RCC 7860 (cell line): ENCODE measurements around the gene MAGI2.

Experiments
- DNase-seq: peaks from one replicate; pipeline ENCODE4 v3.0.0-alpha.2; 2015; ENCODE audit warnings: low spot score
- FAIRE-seq: peaks from 2 replicates; lab custom pipeline; 2012; peaks lifted over from hg19 to GRCh38; lab: Jason Lieb, UNC

The MAGI2 gene

GRCh38 chr7:78222001-78222751 lies 1231.3 kb downstream of the MAGI2 start:
- FAIRE-seq: no peak
- no peak for DNase-seq

DNA sequence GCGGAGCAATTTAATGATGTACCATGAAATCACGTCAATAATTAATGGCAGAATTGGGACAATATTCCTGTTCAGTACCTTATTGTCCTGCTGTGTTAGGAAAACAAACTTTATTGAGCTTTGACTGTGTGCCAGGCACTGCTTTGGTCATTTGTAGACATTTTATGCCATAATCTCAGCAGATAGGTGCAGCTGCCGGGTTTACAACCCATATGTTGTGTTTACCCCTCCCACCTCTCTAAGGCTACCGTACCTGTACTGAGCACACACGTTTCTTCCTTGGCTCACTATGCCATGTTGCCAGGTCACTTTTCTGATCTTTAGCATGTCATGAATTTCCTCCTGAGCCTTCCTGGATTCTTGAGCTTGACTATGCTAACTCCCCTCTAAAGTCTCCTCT lies 1232.7 kb downstream of the MAGI2 start:
- DNase-seq: no peak
- FAIRE-seq: no peak

GRCh38 chr7:78218876-78219275 lies 1234.6 kb downstream of the MAGI2 start:
- no peak for FAIRE-seq
- DNase-seq: no peak

DNA sequence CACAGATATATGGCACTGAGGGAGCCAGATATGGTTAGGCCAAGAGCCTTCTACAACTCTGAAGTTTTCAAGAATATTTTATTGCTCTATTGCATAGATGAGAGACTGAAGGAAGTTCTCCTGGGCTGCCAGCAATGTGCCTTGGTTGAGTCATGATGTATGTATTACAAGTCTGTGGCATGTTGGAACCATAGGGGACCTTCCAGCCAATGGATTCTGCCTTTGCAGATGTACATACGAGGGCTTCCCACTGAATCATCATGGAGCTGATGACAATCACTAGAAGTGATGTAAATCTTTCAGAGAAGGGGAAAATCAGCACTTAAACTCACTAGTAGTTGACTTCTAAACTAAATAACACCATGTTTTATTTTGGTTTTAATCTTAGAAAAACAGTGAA lies 1235.4 kb downstream of the MAGI2 start:
- FAIRE-seq: no peak
- DNase-seq: no peak

GRCh38 chr7:78215199-78215598 lies 1238.3 kb downstream of the MAGI2 start:
- no peak for FAIRE-seq
- no peak for DNase-seq

DNA sequence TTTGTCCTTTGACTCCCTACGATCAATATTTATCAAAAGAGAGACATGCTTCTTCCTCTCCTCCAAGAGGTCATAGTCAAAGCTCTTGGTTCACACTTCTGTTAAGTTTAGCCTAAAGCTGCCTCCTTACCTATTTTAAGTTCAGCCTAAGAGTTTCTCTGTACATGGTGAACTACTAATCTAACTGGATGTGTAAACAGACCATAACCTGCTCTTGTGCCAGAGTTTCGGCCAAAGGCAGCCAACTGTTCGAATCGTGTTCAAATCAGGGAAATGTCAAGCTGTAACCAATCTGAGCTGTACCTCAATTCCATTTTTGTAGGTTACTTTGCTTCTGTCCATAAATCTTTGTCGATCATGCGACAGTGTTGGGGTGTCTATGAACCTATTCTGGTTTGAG lies 1240.1 kb downstream of the MAGI2 start:
- no peak for FAIRE-seq

GRCh38 chr7:78212476-78213060 lies 1240.9 kb downstream of the MAGI2 start:
- DNase-seq: no peak
- no peak for FAIRE-seq

More for the DNA sequence above, 1240.1 kb downstream of the MAGI2 start:
- DNase-seq: no peak

- DNase-seq (no peak), FAIRE-seq (no peak)
These were observed 1246.2 kb downstream of the MAGI2 start for GRCh38 chr7:78207269-78207668.

DNA sequence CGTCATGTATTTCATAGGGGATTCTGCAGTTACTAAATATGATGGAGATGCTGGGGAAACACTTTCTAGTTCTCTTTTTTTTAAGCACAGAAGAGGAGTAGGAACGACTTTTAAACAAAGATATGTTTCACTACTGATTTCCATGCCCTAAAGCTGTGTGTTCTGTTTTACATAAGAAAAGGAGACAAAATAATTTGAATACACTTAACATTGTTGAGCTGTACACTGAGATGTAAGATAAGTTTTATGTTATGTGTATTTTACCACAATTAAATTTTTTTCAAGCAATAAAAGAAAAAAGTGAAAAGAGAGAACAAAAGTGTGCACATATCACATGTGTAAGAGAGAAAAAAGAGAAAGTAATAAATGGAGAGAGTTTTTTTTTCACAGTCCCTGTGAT lies 1246.7 kb downstream of the MAGI2 start:
- DNase-seq: no peak
- FAIRE-seq: no peak

DNA sequence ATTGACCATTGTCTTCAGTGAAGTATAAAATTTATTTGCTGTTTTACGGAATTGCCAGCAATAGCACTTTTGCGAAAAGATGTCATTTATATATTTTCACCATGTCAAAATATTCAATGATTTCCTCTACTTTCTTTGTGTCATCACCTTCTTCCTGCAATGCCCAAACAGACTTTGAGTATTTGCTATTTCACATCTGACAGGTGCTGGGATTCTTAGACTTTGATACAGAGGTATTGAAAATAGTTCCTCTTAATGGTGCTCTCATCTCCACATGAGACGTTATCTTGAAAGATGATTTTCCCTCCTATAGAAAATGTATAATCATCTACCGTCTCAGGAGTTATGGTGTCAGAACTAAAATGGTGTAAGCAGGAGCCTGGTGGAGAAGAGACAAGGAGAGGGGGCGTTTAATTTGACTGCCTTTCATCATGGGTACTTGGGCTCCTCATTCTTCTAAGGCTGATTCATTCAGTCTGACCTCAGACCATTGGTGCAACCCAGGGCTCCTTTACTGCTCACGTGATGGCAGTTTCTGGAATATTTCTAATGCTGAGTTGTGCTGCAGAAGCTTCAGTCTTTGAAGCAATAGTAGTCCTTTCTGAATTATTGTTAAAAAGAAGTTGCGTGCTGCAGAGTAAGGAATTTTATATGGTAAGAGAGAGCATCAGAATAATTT lies 1250.3 kb downstream of the MAGI2 start:
- no peak for FAIRE-seq
- DNase-seq: no peak

- DNase-seq (no peak), FAIRE-seq (no peak)
These were observed 1254.7 kb downstream of the MAGI2 start for GRCh38 chr7:78198756-78199155.

- DNase-seq: no peak
- no peak for FAIRE-seq
These were observed 1256.0 kb downstream of the MAGI2 start for GRCh38 chr7:78197447-78197846.

DNA sequence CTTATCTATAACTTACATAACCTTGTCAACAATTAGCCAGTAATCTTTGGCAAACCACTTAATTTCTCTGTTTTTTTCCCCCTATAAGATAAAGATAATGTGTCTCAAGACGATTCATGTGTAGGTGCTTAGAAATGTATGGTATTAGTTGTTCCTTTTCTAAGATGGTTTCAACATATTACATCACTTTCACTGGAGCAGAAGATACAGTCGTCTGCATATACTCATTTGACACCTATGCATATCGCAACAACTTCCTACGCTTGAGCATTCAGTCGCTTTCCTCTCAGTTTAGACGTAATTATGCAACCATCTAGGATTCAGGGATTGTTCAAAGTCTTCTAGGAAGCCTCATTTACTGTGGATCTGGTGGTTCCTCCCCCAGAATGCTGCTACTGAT lies 1258.2 kb downstream of the MAGI2 start:
- no peak for FAIRE-seq
- no peak for DNase-seq

- FAIRE-seq (no peak), DNase-seq (no peak)
These were observed 1258.9 kb downstream of the MAGI2 start for GRCh38 chr7:78194611-78195010.

- DNase-seq: no peak
- no peak for FAIRE-seq
These were observed 1261.9 kb downstream of the MAGI2 start for GRCh38 chr7:78191475-78192079.

DNA sequence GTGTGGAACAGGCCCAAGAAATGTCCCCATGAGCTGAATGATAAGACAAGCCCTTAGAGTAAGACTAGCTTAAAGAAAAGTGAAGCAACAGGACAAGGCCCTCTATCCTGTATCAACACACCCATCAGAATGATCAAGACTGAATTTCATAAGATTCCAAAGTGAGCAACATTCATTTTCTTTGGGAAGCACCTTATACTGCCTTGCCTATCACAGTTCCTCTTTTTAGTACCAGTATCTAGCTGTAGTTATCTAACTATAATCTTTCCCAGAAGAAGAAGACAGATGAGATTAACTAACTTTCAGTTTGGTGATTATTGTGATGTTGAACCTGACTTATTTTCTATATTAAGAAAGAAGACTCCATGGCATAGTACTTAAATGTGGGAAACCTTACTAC lies 1263.7 kb downstream of the MAGI2 start:
- FAIRE-seq (no peak), DNase-seq (no peak)

GRCh38 chr7:78185149-78185745 lies 1268.2 kb downstream of the MAGI2 start:
- no peak for FAIRE-seq
- no peak for DNase-seq

- FAIRE-seq (no peak), DNase-seq (no peak)
These were observed 1269.2 kb downstream of the MAGI2 start for GRCh38 chr7:78184299-78184698.

DNA sequence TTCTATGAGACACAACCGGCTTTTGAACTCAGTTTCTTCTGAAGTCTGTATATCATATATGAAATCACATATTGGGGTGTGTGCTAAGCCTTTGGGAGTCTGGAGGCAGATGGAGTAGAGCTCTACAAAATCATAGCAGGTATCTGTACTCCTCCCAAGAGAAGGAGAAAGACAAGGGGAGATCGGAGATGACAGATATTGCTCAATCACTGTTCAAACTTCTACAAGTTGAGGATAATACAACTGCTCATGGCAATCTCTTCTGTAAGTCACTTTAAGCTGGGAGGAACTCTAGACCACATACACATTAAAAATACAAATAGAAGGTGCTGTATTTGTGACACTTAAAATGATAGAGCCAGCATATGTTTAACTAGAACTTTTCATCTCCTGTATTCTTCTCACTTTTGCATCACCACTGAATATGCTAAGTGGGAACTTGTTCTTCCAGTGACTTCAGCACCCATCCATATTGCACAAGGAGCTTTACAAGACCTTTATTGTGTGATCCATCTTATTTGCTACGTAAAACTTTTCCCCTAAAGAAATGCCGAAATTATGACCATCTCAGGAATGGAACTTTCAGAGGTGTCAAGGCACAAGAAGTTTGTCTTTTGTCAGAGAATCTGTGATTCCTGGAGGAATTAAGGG lies 1273.5 kb downstream of the MAGI2 start:
- FAIRE-seq: no peak
- no peak for DNase-seq

DNA sequence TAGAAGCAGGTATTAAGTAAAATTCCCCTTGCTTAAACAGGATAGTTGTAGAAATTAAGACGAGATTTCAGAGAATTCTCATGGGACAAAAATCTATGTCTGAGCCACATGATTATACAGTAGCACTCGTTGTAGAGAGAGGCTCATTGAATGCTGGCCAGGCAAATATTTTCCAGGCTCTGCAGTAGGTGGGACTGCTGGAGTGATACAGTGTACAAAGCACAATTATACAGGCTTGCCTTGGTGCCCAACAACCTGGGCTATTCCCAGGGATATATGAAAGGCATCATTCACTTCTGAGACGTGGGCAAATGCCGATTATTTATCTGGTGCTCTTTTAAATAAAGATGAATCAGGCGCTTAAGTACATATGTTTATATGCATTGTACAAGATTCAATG lies 1274.3 kb downstream of the MAGI2 start:
- FAIRE-seq: no peak
- DNase-seq: no peak

DNA sequence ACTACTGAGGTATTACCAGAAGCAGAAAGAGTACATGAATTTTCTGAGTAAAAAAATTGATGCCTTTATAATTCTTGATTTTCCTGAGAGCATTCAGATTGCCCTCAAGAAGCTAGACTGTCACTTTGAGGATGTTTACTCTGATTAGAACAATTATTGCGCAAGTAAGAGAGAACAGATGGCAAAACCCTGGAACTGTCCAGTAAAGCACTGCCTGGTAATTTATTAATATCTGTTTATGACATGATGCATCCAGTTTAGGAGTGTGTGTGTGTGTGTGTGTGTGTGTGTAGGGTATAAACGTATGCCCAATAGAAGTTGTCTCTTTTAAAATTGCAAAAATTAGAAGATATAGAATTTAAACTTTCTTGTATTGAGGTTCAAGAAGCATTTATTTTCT lies 1275.1 kb downstream of the MAGI2 start:
- DNase-seq (no peak), FAIRE-seq (no peak)
